Measurements from ENCODE around the gene PCDHGA1. TPM values are rescaled to one million over a fixed set of nuclear protein-coding genes. Genes with fewer than 3 reads are reported as not detected.

The PCDHGA1 gene
- polyA plus RNA-seq, 1 experiment = 1.8 TPM

DNA sequence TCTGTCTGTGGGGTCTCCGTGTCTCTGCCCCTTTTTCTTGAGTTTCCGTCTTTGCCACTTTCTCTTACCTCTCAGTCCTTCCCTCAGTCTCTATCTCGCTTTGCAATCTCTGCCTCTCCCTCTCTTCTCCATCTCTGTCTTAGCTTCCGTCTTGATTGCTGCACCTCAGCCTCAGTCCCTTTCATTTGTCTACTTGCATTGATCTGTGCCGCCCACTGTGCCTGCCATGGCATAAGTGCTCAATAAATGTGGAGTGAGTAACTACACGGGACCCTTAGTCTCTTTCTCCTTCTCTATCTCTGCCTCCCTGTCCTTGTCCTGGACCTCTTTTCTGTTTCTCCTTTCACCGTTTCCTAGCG is 165.1 kb downstream of the PCDHGA1 start:
- Histone ChIP-seq H3K27me3 (ENCODE audit: control insufficient read depth, insufficient read depth, low read length) (no peaks in the 10 kb centered on the region), H3K4me3 (ENCODE audit: low read depth, low read length) (no peak overlapping the region), H3K36me3 (ENCODE audit: control insufficient read depth, insufficient read depth, low read length) (peaks cover 14% of the 10 kb centered on the region)
- ChIA-PET POLR2A (no interaction called here), CTCF (interaction anchor here (0.6 to 2.7 kb wide), 6 partner anchors 17 to 75 kb away, joined by 3 to 8 read pairs (median 4); partner anchors contain the start of genes PCDHGA11 and PCDHGA12)
- no peak for DNase-seq (ENCODE audit: low read depth)
- TF ChIP-seq CTCF (IDR thresholded peaks at IDR 0.05; ENCODE audit: insufficient read depth, low read depth, low read length) = no peak

DNA sequence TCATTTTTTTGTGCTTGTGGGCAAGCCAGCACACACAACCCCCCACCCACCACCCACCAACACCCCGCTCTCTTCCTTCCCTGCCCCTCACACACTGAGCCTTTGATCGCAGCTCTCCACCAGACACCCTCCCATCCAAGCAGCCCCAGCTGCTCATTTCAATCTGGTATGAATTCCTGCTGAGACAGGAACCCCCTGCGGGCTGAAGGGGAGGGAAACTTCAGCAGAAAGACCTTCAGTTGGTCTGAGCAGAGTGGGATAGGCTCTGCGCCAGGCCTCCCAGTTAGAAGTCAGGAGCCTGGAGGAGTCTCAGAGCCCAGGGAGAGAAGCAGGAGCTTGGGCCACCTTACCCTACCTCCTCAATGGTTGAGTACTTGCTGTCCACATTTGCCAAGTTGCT is 165.7 kb downstream of the PCDHGA1 start:
- peaks cover 14% of the 10 kb centered on the region for H3K36me3 ChIP-seq (ENCODE audit: control insufficient read depth, insufficient read depth, low read length)
- POLR2A ChIA-PET = no interaction called here
- DNase-seq (ENCODE audit: low read depth) = no peak
- no peaks in the 10 kb centered on the region for H3K27me3 ChIP-seq (ENCODE audit: control insufficient read depth, insufficient read depth, low read length)
- CTCF ChIA-PET = interaction anchor here (0.6 to 2.7 kb wide), 5 partner anchors 16 to 608 kb away, joined by 3 to 8 read pairs (median 3); partner anchors contain the start of gene PCDHGA12
- no peak for TF ChIP-seq CTCF (IDR thresholded peaks at IDR 0.05; ENCODE audit: insufficient read depth, low read depth, low read length)
- H3K4me3 ChIP-seq (ENCODE audit: low read depth, low read length) = no peak overlapping the region

DNA sequence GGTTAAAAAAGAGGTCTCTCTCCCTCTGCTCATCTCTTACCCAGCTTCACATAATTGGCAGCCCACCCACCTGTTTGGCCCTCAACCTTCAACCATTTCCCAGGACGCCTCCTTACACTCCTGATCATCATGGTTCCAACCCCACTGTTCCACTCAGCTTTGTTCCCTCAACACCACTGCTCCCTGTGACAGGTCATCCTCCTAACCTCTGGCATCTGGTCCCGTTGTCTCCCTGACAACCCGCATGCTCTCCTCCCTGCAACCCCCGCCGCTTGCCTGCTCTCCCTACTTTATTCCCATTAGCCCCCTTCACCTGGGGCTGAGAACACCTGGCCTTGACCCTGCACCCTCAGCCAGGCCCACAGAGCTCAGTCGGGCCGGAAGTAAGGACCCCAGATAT is 171.4 kb downstream of the PCDHGA1 start:
- no peak overlapping the region for H3K4me3 ChIP-seq (ENCODE audit: low read depth, low read length)
- TF ChIP-seq CTCF (IDR thresholded peaks at IDR 0.05; ENCODE audit: insufficient read depth, low read depth, low read length) = no peak
- POLR2A ChIA-PET = no interaction called here
- CTCF ChIA-PET = interaction anchor here (1.7 kb wide), 1 partner anchor 10 kb away, joined by 10 read pairs; no protein-coding TSS in a partner anchor
- no peak for DNase-seq (ENCODE audit: low read depth)
- peaks cover 17% of the 10 kb centered on the region for H3K36me3 ChIP-seq (ENCODE audit: control insufficient read depth, insufficient read depth, low read length)
- no peaks in the 10 kb centered on the region for H3K27me3 ChIP-seq (ENCODE audit: control insufficient read depth, insufficient read depth, low read length)

DNA sequence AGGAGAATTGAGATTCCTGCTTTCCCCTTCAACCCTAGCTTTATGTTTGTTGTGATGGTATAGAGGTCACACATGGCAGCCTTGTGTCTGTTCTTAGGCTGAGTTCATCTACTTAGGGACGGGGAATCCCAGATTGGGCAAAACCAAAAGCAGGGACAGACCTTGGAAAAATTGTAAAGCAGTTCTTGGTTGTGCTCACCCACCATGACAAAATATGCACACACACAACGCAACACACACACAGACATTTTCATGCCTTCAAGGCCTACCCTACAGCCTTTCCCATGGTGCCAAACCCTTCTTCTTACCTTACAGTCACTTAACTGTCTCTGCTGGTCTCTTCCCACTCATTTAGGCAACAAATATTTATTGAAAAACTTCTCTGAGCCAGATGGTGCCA is 173.4 kb downstream of the PCDHGA1 start:
- TF ChIP-seq CTCF (IDR thresholded peaks at IDR 0.05; ENCODE audit: insufficient read depth, low read depth, low read length) = no peak
- no peak overlapping the region for H3K4me3 ChIP-seq (ENCODE audit: low read depth, low read length)
- ChIA-PET CTCF (interaction anchor here (0.8 kb wide), 1 partner anchor 10 kb away, joined by 3 read pairs; no protein-coding TSS in a partner anchor), POLR2A (no interaction called here)
- H3K27me3 ChIP-seq (ENCODE audit: control insufficient read depth, insufficient read depth, low read length) = no peaks in the 10 kb centered on the region
- peaks cover 14% of the 10 kb centered on the region for H3K36me3 ChIP-seq (ENCODE audit: control insufficient read depth, insufficient read depth, low read length)
- DNase-seq (ENCODE audit: low read depth) = no peak

DNA sequence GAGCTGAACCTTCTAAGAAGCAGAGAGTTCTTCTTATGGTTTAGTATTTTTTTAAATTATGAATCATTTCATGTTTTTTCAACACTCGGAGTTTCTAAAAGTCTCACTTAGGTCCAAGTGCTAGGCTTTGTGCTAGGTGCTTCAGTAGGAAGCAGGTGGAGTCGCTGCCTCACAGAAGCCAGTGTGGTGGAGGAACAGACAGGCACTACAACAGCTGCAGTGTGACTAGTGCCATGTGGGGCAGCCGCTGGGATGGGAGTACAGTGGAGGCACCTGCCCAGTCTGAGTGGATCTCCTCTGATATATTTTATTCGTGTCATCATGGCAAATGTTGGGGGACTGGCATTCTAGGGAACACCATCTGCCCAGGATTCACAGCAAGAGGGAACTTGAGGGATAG is 173.9 kb downstream of the PCDHGA1 start:
- POLR2A ChIA-PET = no interaction called here
- Histone ChIP-seq H3K36me3 (ENCODE audit: control insufficient read depth, insufficient read depth, low read length) (peaks cover 14% of the 10 kb centered on the region), H3K4me3 (ENCODE audit: low read depth, low read length) (no peak overlapping the region), H3K27me3 (ENCODE audit: control insufficient read depth, insufficient read depth, low read length) (no peaks in the 10 kb centered on the region)
- no peak for DNase-seq (ENCODE audit: low read depth)
- no peak for TF ChIP-seq CTCF (IDR thresholded peaks at IDR 0.05; ENCODE audit: insufficient read depth, low read depth, low read length)
- CTCF ChIA-PET = interaction anchor here (0.8 kb wide), 1 partner anchor 9 kb away, joined by 3 read pairs; no protein-coding TSS in a partner anchor
